Cardiac septum (tissue), 1 donor: ENCODE data around the gene INTS6. TPM values are rescaled to one million over a fixed set of nuclear protein-coding genes. Genes with fewer than 3 reads are reported as not detected.

ENCODE experiments used
- DNase-seq: peaks from one replicate; pipeline ENCODE4 v3.0.0-alpha.2; 2020; ENCODE audit warnings: low spot score
- intact Hi-C: fragments of 100-400 bp; cut with DNase I; formaldehyde crosslinking; loops from one replicate; pipeline ENCODE4 v1.14.0; 2022
- total RNA-seq: library from RNA; stranded (reverse); fragmentation: NEBNext Ultra II Directional; extraction: Animal tissue kit (Norgen Biotek cat#: 25700); gene quantifications from one replicate; pipeline ENCODE4 v1.2.1, GENCODE V29; 2021
- donor health status: DM: no; HTN: no; CAD: no.

The INTS6 gene
- total RNA-seq, 1 donor from 2014 or later, result 32.9 TPM

GRCh38 chr13:51359352-51359751 lies 93.5 kb downstream of the INTS6 start:
- intact Hi-C loops, result no loop called here
- DNase-seq, result no peak

GRCh38 chr13:51357928-51358595 lies 94.8 kb downstream of the INTS6 start:
- intact Hi-C loops, result no loop called here
- no peak for DNase-seq

GRCh38 chr13:51355217-51355616 lies 97.6 kb downstream of the INTS6 start:
- no peak for DNase-seq
- intact Hi-C loops, result no loop called here

- intact Hi-C loops, result no loop called here
Observed at GRCh38 chr13:51349016-51349415, 103.8 kb downstream of the INTS6 start.

GRCh38 chr13:51348069-51348967 lies 104.5 kb downstream of the INTS6 start:
- intact Hi-C loops, result no loop called here
- DNase-seq, result no peak

More at GRCh38 chr13:51349016-51349415, 103.8 kb downstream of the INTS6 start:
- DNase-seq, result no peak

GRCh38 chr13:51347099-51347498 lies 105.7 kb downstream of the INTS6 start:
- DNase-seq, result no peak
- intact Hi-C loops, result no loop called here

- intact Hi-C loops, result no loop called here
- DNase-seq, result no peak
Observed at GRCh38 chr13:51346397-51346796, 106.4 kb downstream of the INTS6 start.

- DNase-seq, result no peak
- intact Hi-C loops, result no loop called here
Observed at GRCh38 chr13:51343475-51343874, 109.4 kb downstream of the INTS6 start.

- DNase-seq, result no peak
- intact Hi-C loops, result no loop called here
Observed at GRCh38 chr13:51342706-51343105, 110.1 kb downstream of the INTS6 start.

- no peak for DNase-seq
Observed at GRCh38 chr13:51341791-51342190, 111.0 kb downstream of the INTS6 start.

GRCh38 chr13:51341232-51341631 lies 111.6 kb downstream of the INTS6 start:
- intact Hi-C loops, result no loop called here
- no peak for DNase-seq

More at GRCh38 chr13:51341791-51342190, 111.0 kb downstream of the INTS6 start:
- intact Hi-C loops, result no loop called here

- DNase-seq, result peak; percentile 15
- intact Hi-C loops, result no loop called here
Observed at GRCh38 chr13:51339952-51340732, 112.7 kb downstream of the INTS6 start.

GRCh38 chr13:51339354-51339753 lies 113.5 kb downstream of the INTS6 start, which contains the start of gene SERPINE3:
Gene SERPINE3, plus strand, starts transcription at chr13:51339691. Its CDS starts 1,401 bp downstream, at chr13:51341092.
- DNase-seq, result peak; percentile 71
- intact Hi-C loops, result no loop called here

GRCh38 chr13:51336746-51337145 lies 116.1 kb downstream of the INTS6 start:
- intact Hi-C loops, result no loop called here
- DNase-seq, result no peak

GRCh38 chr13:51333826-51334225 lies 119.0 kb downstream of the INTS6 start:
- no peak for DNase-seq
- intact Hi-C loops, result no loop called here

- intact Hi-C loops, result no loop called here
- no peak for DNase-seq
Observed at GRCh38 chr13:51333421-51333820, 119.4 kb downstream of the INTS6 start.

- intact Hi-C loops, result no loop called here
- no peak for DNase-seq
Observed at GRCh38 chr13:51332566-51333361, 120.1 kb downstream of the INTS6 start.

GRCh38 chr13:51331354-51331861 lies 121.4 kb downstream of the INTS6 start:
- intact Hi-C loops, result no loop called here
- DNase-seq, result no peak

- DNase-seq, result no peak
- intact Hi-C loops, result no loop called here
Observed at GRCh38 chr13:51330791-51331190, 122.0 kb downstream of the INTS6 start.
